ENCODE measurements around the gene CLIC4. TPM values are rescaled to one million over a fixed set of nuclear protein-coding genes. Genes with fewer than 3 reads are reported as not detected.

CLIC4 gene
- total and polyA plus RNA-seq, 4 donors: 15.0 to 40.7 (median 28.4) TPM

GRCh38 chr1:24873148-24873547 is 127.9 kb downstream of the CLIC4 start:
- 91% methylated on average over 1 of the region's 1 CpG for WGBS
- Histone ChIP-seq H3K4me3 (ENCODE audit: low read depth in 1 of 3, low read length in 3 of 3) (no peak overlapping the region), H3K9me3 (ENCODE audit: control insufficient read depth in 4 of 4, low read length in 3 of 4) (no peaks in the 10 kb centered on the region), H3K4me1 (ENCODE audit: control insufficient read depth in 4 of 4, insufficient read depth in 4 of 4, low read length in 3 of 4) (no peaks in the 10 kb centered on the region), H3K9ac (ENCODE audit: low read depth in 1 of 2, low read length in 2 of 2) (no peak overlapping the region), H3K27ac (ENCODE audit: low read depth in 1 of 2, low read length in 2 of 2) (no peak overlapping the region), H3K27me3 (ENCODE audit: control insufficient read depth in 4 of 4, insufficient read depth in 4 of 4, low read length in 3 of 4) (no peaks in the 10 kb centered on the region), H3K36me3 (ENCODE audit: control insufficient read depth in 4 of 4, insufficient read depth in 3 of 4, low read depth in 1 of 4, low read length in 3 of 4) (no peaks in the 10 kb centered on the region)
- no peak for DNase-seq (ENCODE audit: low spot score)
- no peak for TF ChIP-seq REST (IDR thresholded peaks at IDR 0.05)
- no peak for TF ChIP-seq EGR1 (IDR thresholded peaks at IDR 0.05; ENCODE audit: low read depth in 2 of 2)
- no peak for TF ChIP-seq GABPA (IDR thresholded peaks at IDR 0.05 in 1 of 2, conservative IDR thresholded peaks at IDR 0.05 in 1 of 2)
- no peak for TF ChIP-seq RXRA (IDR thresholded peaks at IDR 0.05)
- TF ChIP-seq FOXA1 (IDR thresholded peaks at IDR 0.05): no peak
- TF ChIP-seq HNF4G (IDR thresholded peaks at IDR 0.05): no peak
- TF ChIP-seq ZBTB33 (IDR thresholded peaks at IDR 0.05): no peak
- no peak for TF ChIP-seq HNF4A (conservative IDR thresholded peaks at IDR 0.05)
- no peak for TF ChIP-seq ATF3 (IDR thresholded peaks at IDR 0.05)

- Histone ChIP-seq H3K9ac (ENCODE audit: low read depth in 1 of 2, low read length in 2 of 2) (no peak overlapping the region), H3K9me3 (ENCODE audit: control insufficient read depth in 4 of 4, low read length in 3 of 4) (no peaks in the 10 kb centered on the region), H3K4me1 (ENCODE audit: control insufficient read depth in 4 of 4, insufficient read depth in 4 of 4, low read length in 3 of 4) (no peaks in the 10 kb centered on the region), H3K36me3 (ENCODE audit: control insufficient read depth in 4 of 4, insufficient read depth in 3 of 4, low read depth in 1 of 4, low read length in 3 of 4) (no peaks in the 10 kb centered on the region), H3K4me3 (ENCODE audit: low read depth in 1 of 3, low read length in 3 of 3) (no peak overlapping the region), H3K27me3 (ENCODE audit: control insufficient read depth in 4 of 4, insufficient read depth in 4 of 4, low read length in 3 of 4) (no peaks in the 10 kb centered on the region), H3K27ac (ENCODE audit: low read depth in 1 of 2, low read length in 2 of 2) (no peak overlapping the region)
- TF ChIP-seq HNF4G (IDR thresholded peaks at IDR 0.05): no peak
- no peak for TF ChIP-seq MAX (IDR thresholded peaks at IDR 0.05)
- TF ChIP-seq ZBTB33 (IDR thresholded peaks at IDR 0.05): no peak
- no peak for TF ChIP-seq FOXA2 (IDR thresholded peaks at IDR 0.05)
- TF ChIP-seq JUND (IDR thresholded peaks at IDR 0.05): no peak
- no peak for TF ChIP-seq SP1 (IDR thresholded peaks at IDR 0.05)
- TF ChIP-seq ATF3 (IDR thresholded peaks at IDR 0.05): no peak
- TF ChIP-seq HNF4A (conservative IDR thresholded peaks at IDR 0.05): no peak
- TF ChIP-seq CTCF (IDR thresholded peaks at IDR 0.05; ENCODE audit: low read depth, low read length, missing input control): no peak
- no peak for TF ChIP-seq YY1 (IDR thresholded peaks at IDR 0.05)
- TF ChIP-seq RXRA (IDR thresholded peaks at IDR 0.05): no peak
- no peak for TF ChIP-seq EGR1 (IDR thresholded peaks at IDR 0.05; ENCODE audit: low read depth in 2 of 2)
- DNase-seq (ENCODE audit: low spot score): no peak
- WGBS: 91% methylated on average over 7 of the region's 7 CpGs
Measured at GRCh38 chr1:24874056-24874455, 128.8 kb downstream of the CLIC4 start.
